Measurements from ENCODE around the gene FAR1.
"Not testable (repeated sequence)": the region's sequence is repeated elsewhere in the genome, so short reads cannot be mapped to it uniquely, and the experiment has no call there.

The FAR1 gene

DNA sequence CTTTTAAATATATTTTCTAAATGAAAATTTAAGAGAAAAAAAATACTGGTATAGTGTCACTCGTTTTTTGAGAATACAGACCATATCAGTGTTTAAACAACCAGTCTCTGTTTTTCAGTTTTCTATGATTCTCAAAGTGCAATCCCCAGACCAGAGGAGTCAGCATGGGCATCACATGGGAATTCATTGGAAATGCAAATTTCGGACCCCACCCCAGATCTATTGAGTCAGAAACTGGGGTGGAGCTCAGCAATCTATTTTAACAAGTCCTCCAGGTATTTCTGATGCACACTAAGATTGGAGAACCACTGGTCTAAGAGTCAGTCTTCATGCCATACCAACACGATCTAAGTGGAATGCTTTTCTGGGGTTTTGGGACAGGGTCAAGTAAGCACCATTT lies 66.1 kb downstream of the FAR1 start:
- Histone ChIP-seq H4K20me1 (no peaks in the 10 kb centered on the region), H3K9ac (no peak overlapping the region), H3K27ac (no peak overlapping the region), H3K4me1 (no peaks in the 10 kb centered on the region), H3K27me3 (no peaks in the 10 kb centered on the region), H3K36me3 (peaks cover 4% of the 10 kb centered on the region; the same call in 1 of the 2 replicates), H3K4me3 (no peak overlapping the region), H3K4me2 (no peak overlapping the region), H3K9me3 (no peaks in the 10 kb centered on the region)
- TF ChIP-seq Cebpa-rat (IDR thresholded peaks at IDR 0.05): no peak

GRCh38 chr11:13745165-13745564 lies 76.7 kb downstream of the FAR1 start:
- H3K36me3 ChIP-seq: no peaks in the 10 kb centered on the region
- H4K20me1 ChIP-seq: no peaks in the 10 kb centered on the region
- H3K9ac ChIP-seq: no peak overlapping the region
- H3K27ac ChIP-seq: no peak overlapping the region
- H3K27me3 ChIP-seq: no peaks in the 10 kb centered on the region
- H3K4me3 ChIP-seq: no peak overlapping the region
- TF ChIP-seq Cebpa-rat (IDR thresholded peaks at IDR 0.05): no peak
- H3K9me3 ChIP-seq: no peaks in the 10 kb centered on the region
- H3K4me1 ChIP-seq: no peaks in the 10 kb centered on the region
- no peak overlapping the region for H3K4me2 ChIP-seq

GRCh38 chr11:13753316-13753715 lies 84.8 kb downstream of the FAR1 start:
- not testable (repeated sequence) for H4K20me1 ChIP-seq, H3K9ac ChIP-seq

GRCh38 chr11:13759050-13759449 lies 90.6 kb downstream of the FAR1 start:
- Histone ChIP-seq H3K4me3 (no peak overlapping the region), H3K36me3 (no peaks in the 10 kb centered on the region), H4K20me1 (no peaks in the 10 kb centered on the region), H3K9me3 (no peaks in the 10 kb centered on the region), H3K4me1 (no peaks in the 10 kb centered on the region), H3K9ac (no peak overlapping the region), H3K27me3 (no peaks in the 10 kb centered on the region), H3K4me2 (no peak overlapping the region), H3K27ac (no peak overlapping the region)
- TF ChIP-seq Cebpa-rat (IDR thresholded peaks at IDR 0.05): no peak

More at GRCh38 chr11:13753316-13753715, 84.8 kb downstream of the FAR1 start:
- not testable (repeated sequence) for H3K4me2 ChIP-seq, H3K4me1 ChIP-seq, H3K27me3 ChIP-seq, H3K4me3 ChIP-seq, H3K27ac ChIP-seq, H3K9me3 ChIP-seq, H3K36me3 ChIP-seq

DNA sequence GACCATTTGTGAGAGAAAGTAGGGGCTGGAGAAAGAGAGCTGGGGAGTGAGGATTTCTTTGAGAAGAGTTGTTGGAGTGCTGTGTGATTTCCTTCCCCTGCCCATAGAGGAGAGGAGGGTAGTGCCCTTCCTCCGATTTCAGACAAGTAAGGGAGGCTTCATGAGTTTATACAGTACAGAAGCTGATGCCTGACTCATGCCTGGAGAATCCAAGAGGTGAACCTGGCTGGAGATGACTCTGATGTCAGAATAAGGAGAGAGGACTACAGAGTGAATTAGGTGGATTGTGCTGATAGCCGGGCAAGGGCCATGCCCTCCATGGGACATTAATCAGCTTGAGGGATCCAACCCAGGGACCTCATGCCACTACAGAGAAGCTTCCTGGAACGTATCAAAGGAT lies 91.6 kb downstream of the FAR1 start:
- no peaks in the 10 kb centered on the region for H4K20me1 ChIP-seq
- no peak overlapping the region for H3K4me2 ChIP-seq
- H3K4me3 ChIP-seq: no peak overlapping the region
- no peak overlapping the region for H3K9ac ChIP-seq
- no peaks in the 10 kb centered on the region for H3K9me3 ChIP-seq
- no peaks in the 10 kb centered on the region for H3K36me3 ChIP-seq
- H3K27me3 ChIP-seq: no peaks in the 10 kb centered on the region
- no peak for TF ChIP-seq Cebpa-rat (IDR thresholded peaks at IDR 0.05)
- no peaks in the 10 kb centered on the region for H3K4me1 ChIP-seq
- no peak overlapping the region for H3K27ac ChIP-seq

- no peak overlapping the region for H3K9ac ChIP-seq
- no peaks in the 10 kb centered on the region for H3K9me3 ChIP-seq
- H3K27ac ChIP-seq: no peak overlapping the region
- H3K36me3 ChIP-seq: no peaks in the 10 kb centered on the region
- no peaks in the 10 kb centered on the region for H4K20me1 ChIP-seq
- no peak overlapping the region for H3K4me2 ChIP-seq
- no peak for TF ChIP-seq Cebpa-rat (IDR thresholded peaks at IDR 0.05)
- no peak overlapping the region for H3K4me3 ChIP-seq
- H3K4me1 ChIP-seq: no peaks in the 10 kb centered on the region
- H3K27me3 ChIP-seq: no peaks in the 10 kb centered on the region
Measured at GRCh38 chr11:13761250-13761649, 92.8 kb downstream of the FAR1 start.

DNA sequence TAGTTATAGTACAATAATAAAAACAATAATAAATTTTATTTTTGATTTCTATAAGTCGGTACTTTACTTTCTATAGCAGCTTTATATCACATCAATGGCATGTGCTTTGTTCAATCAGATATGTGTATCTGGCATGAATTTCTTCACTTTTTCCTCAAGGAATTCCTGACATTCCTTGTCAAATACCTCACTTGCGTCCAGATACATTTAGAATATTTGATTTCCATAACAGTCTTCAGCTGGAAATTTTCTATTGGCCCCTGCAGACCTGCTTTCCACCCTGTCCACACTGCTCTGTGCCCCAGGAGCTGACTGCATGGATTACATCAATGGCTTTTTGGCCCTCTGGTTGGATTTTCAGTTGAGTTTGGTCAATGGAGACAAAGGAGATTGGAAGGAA lies 93.2 kb downstream of the FAR1 start:
- no peaks in the 10 kb centered on the region for H3K9me3 ChIP-seq
- no peak for TF ChIP-seq Cebpa-rat (IDR thresholded peaks at IDR 0.05)
- no peaks in the 10 kb centered on the region for H4K20me1 ChIP-seq
- no peaks in the 10 kb centered on the region for H3K4me1 ChIP-seq
- H3K27me3 ChIP-seq: no peaks in the 10 kb centered on the region
- H3K4me2 ChIP-seq: no peak overlapping the region
- no peaks in the 10 kb centered on the region for H3K36me3 ChIP-seq
- H3K4me3 ChIP-seq: no peak overlapping the region
- no peak overlapping the region for H3K9ac ChIP-seq
- no peak overlapping the region for H3K27ac ChIP-seq

DNA sequence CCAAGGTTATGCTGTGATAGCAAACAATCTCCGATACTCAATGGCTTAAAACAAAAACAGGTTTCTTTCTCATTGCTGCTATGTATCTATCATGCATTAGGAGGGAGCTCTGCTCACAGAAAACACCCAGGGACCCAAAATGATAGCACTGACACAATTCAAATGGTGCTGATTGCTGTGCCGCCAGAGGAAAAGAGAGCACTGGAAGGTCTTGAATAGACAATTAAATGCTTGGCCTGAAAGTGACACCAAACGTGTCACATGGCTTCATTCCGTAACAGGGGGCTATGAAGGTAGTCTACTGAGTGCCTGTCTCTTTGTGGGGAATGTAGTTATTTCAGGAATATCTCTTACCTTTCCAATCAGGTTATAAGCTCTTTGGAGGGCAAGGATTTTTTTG lies 94.2 kb downstream of the FAR1 start:
- Histone ChIP-seq H3K27me3 (no peaks in the 10 kb centered on the region), H3K9me3 (no peaks in the 10 kb centered on the region), H3K4me2 (no peak overlapping the region), H4K20me1 (no peaks in the 10 kb centered on the region), H3K9ac (no peak overlapping the region), H3K27ac (no peak overlapping the region), H3K4me3 (no peak overlapping the region), H3K4me1 (no peaks in the 10 kb centered on the region), H3K36me3 (no peaks in the 10 kb centered on the region)
- TF ChIP-seq Cebpa-rat (IDR thresholded peaks at IDR 0.05): no peak

GRCh38 chr11:13763341-13763740 lies 94.9 kb downstream of the FAR1 start:
- no peak overlapping the region for H3K27ac ChIP-seq
- H3K4me1 ChIP-seq: no peaks in the 10 kb centered on the region

GRCh38 chr11:13765886-13766285 lies 97.4 kb downstream of the FAR1 start:
- H3K9me3 ChIP-seq: no peaks in the 10 kb centered on the region
- H3K27me3 ChIP-seq: no peaks in the 10 kb centered on the region
- H3K4me1 ChIP-seq: no peaks in the 10 kb centered on the region
- H3K4me3 ChIP-seq: no peak overlapping the region
- H3K27ac ChIP-seq: no peak overlapping the region
- H3K9ac ChIP-seq: no peak overlapping the region
- TF ChIP-seq Cebpa-rat (IDR thresholded peaks at IDR 0.05): no peak
- H3K36me3 ChIP-seq: no peaks in the 10 kb centered on the region
- no peaks in the 10 kb centered on the region for H4K20me1 ChIP-seq
- no peak overlapping the region for H3K4me2 ChIP-seq

More at GRCh38 chr11:13763341-13763740, 94.9 kb downstream of the FAR1 start:
- H4K20me1 ChIP-seq: no peaks in the 10 kb centered on the region
- H3K4me3 ChIP-seq: no peak overlapping the region
- no peaks in the 10 kb centered on the region for H3K27me3 ChIP-seq
- no peaks in the 10 kb centered on the region for H3K36me3 ChIP-seq
- no peak overlapping the region for H3K9ac ChIP-seq
- H3K9me3 ChIP-seq: no peaks in the 10 kb centered on the region
- H3K4me2 ChIP-seq: no peak overlapping the region
- no peak for TF ChIP-seq Cebpa-rat (IDR thresholded peaks at IDR 0.05)

DNA sequence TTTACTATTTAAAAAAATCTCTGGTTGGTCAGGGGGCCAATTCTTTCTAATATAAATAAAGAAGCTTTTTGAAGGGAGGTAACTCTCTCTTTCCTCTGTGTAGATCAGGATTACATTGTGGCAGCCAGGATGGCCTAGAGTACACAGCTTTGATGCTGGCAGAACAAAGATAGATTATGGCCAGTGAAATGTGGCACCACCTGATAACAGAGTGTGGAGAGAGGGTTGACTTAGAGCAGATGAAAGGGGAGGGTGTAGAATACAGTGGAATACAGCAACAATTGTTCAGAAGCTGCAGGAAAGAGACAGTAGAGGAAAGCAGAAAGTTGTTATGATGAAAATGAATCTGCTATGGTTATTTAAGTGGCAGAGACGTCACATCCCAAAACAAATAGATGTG lies 99.0 kb downstream of the FAR1 start:
- Histone ChIP-seq H3K9me3 (no peaks in the 10 kb centered on the region), H3K27me3 (no peaks in the 10 kb centered on the region), H4K20me1 (no peaks in the 10 kb centered on the region), H3K9ac (no peak overlapping the region), H3K4me1 (no peaks in the 10 kb centered on the region), H3K4me3 (no peak overlapping the region), H3K36me3 (no peaks in the 10 kb centered on the region), H3K4me2 (no peak overlapping the region), H3K27ac (no peak overlapping the region)
- TF ChIP-seq Cebpa-rat (IDR thresholded peaks at IDR 0.05): no peak
